ENCODE data around the gene BRAF.
"Not testable (repeated sequence)": the region's sequence is repeated elsewhere in the genome, so short reads cannot be mapped to it uniquely, and the experiment has no call there.

Gene BRAF

DNA sequence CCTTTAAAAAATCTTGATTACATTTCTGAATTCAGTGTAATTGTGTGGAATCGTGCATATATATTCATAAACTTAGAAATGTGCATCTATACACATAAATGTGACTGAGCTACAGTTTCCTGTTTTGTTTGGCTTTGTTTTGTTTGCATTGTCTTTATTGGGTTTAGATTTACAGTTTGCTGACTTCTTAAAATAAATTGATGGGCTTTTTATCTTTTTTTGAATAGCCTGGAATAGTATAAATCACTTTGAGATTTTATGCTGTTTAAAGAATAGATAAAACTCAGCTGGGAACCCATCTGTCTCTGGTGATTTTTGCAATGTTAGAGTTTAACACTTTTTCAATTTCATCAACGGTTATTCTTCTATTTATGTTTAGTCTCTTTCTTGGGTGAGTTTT is 21.2 kb upstream of the BRAF start:
- Histone ChIP-seq H3F3A (ENCODE audit: insufficient read depth, low read length) (no peaks in the 10 kb centered on the region), H3K27ac (ENCODE audit: low read depth, low read length, poor library complexity, severe bottlenecking) (no peak overlapping the region), H3K36me3 (ENCODE audit: insufficient read depth, low read length) (no peaks in the 10 kb centered on the region), H3K9me2 (ENCODE audit: low read depth, low read length) (no peaks in the 10 kb centered on the region), H3K4me3 (ENCODE audit: low read depth, low read length, poor library complexity, severe bottlenecking) (no peak overlapping the region), H3K9me3 (ENCODE audit: low read length) (no peaks in the 10 kb centered on the region), H3K9ac (ENCODE audit: low read length) (no peak overlapping the region), H3K4me1 (ENCODE audit: insufficient read depth, low read length, severe bottlenecking) (no peaks in the 10 kb centered on the region), H4K20me1 (ENCODE audit: insufficient read depth, low read length) (no peaks in the 10 kb centered on the region), H3K4me2 (ENCODE audit: low read length) (no peak overlapping the region), H3K27me3 (ENCODE audit: insufficient read depth, low read length) (no peaks in the 10 kb centered on the region), H2AFZ (ENCODE audit: low read length) (no peak overlapping the region), H3K79me2 (ENCODE audit: insufficient read depth, low read length) (no peaks in the 10 kb centered on the region)
- TF ChIP-seq EZH2 (IDR thresholded peaks at IDR 0.05; ENCODE audit: borderline replicate concordance, low read length) = no peak
- TF ChIP-seq, protein P1, sequence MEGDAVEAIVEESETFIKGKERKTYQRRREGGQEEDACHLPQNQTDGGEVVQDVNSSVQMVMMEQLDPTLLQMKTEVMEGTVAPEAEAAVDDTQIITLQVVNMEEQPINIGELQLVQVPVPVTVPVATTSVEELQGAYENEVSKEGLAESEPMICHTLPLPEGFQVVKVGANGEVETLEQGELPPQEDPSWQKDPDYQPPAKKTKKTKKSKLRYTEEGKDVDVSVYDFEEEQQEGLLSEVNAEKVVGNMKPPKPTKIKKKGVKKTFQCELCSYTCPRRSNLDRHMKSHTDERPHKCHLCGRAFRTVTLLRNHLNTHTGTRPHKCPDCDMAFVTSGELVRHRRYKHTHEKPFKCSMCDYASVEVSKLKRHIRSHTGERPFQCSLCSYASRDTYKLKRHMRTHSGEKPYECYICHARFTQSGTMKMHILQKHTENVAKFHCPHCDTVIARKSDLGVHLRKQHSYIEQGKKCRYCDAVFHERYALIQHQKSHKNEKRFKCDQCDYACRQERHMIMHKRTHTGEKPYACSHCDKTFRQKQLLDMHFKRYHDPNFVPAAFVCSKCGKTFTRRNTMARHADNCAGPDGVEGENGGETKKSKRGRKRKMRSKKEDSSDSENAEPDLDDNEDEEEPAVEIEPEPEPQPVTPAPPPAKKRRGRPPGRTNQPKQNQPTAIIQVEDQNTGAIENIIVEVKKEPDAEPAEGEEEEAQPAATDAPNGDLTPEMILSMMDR (IDR thresholded peaks at IDR 0.05; ENCODE audit: low read length) = no peak

DNA sequence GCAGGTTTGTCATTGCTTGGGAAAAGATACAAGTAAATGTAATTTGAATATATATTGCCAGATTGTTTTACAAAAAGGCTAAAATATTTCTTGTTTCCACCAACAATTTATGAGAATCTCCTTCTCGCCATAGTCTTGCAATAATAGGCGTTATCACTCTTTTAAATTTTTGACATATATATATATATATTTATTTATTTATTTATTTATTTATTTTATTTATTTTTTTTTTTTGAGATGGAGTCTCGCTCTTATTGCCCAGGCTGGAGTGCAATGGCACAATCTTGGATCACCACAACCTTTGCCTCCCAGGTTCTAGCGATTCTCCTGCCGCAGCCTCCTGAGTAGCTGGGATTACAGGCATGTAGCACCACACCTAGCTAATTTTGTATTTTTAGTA is 17.5 kb upstream of the BRAF start:
- H4K20me1 ChIP-seq (ENCODE audit: insufficient read depth, low read length) = not testable (repeated sequence)

DNA sequence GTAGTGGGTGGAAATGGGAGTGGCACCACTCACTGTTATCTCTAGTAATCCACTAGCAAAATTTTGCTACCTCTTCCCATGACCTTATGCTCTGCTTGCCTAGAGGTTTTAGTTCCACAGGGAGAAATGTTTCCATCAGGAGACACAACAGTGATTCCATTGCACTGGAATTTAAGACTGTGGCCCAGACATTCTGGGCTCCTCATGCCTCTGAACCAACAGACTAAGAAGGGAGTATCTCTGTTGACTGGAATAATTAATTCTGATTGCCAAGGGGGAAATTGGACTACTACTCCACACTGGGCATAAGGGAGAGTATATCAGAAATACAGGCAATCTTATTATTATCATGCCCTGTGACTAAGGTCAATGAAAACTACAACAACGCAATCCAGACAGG is 16.2 kb upstream of the BRAF start:
- H3K27me3 ChIP-seq (ENCODE audit: insufficient read depth, low read length) = no peaks in the 10 kb centered on the region
- TF ChIP-seq, protein P1 (IDR thresholded peaks at IDR 0.05; ENCODE audit: low read length) = no peak
- no peak for TF ChIP-seq EZH2 (IDR thresholded peaks at IDR 0.05; ENCODE audit: borderline replicate concordance, low read length)
- H3K9me3 ChIP-seq (ENCODE audit: low read length) = no peaks in the 10 kb centered on the region

More for the DNA sequence above, 17.5 kb upstream of the BRAF start:
- H3K79me2 ChIP-seq (ENCODE audit: insufficient read depth, low read length); H3K36me3 ChIP-seq (ENCODE audit: insufficient read depth, low read length); H3K9me3 ChIP-seq (ENCODE audit: low read length); H3K27me3 ChIP-seq (ENCODE audit: insufficient read depth, low read length); H3F3A ChIP-seq (ENCODE audit: insufficient read depth, low read length); H3K4me1 ChIP-seq (ENCODE audit: insufficient read depth, low read length, severe bottlenecking); H3K9me2 ChIP-seq (ENCODE audit: low read depth, low read length); H2AFZ ChIP-seq (ENCODE audit: low read length); H3K27ac ChIP-seq (ENCODE audit: low read depth, low read length, poor library complexity, severe bottlenecking); H3K4me3 ChIP-seq (ENCODE audit: low read depth, low read length, poor library complexity, severe bottlenecking); H3K4me2 ChIP-seq (ENCODE audit: low read length); H3K9ac ChIP-seq (ENCODE audit: low read length): not testable (repeated sequence)

GRCh38 chr7:140937702-140938264 is 13.1 kb upstream of the BRAF start:
- no peak for TF ChIP-seq EZH2 (IDR thresholded peaks at IDR 0.05; ENCODE audit: borderline replicate concordance, low read length)
- TF ChIP-seq, protein P1 (IDR thresholded peaks at IDR 0.05; ENCODE audit: low read length) = no peak
- Histone ChIP-seq H3F3A (ENCODE audit: insufficient read depth, low read length) (no peaks in the 10 kb centered on the region), H3K4me1 (ENCODE audit: insufficient read depth, low read length, severe bottlenecking) (no peaks in the 10 kb centered on the region), H3K27me3 (ENCODE audit: insufficient read depth, low read length) (no peaks in the 10 kb centered on the region), H3K4me3 (ENCODE audit: low read depth, low read length, poor library complexity, severe bottlenecking) (no peak overlapping the region), H2AFZ (ENCODE audit: low read length) (no peak overlapping the region), H3K36me3 (ENCODE audit: insufficient read depth, low read length) (no peaks in the 10 kb centered on the region), H3K79me2 (ENCODE audit: insufficient read depth, low read length) (no peaks in the 10 kb centered on the region), H3K27ac (ENCODE audit: low read depth, low read length, poor library complexity, severe bottlenecking) (no peak overlapping the region), H3K9ac (ENCODE audit: low read length) (no peak overlapping the region), H3K9me3 (ENCODE audit: low read length) (no peaks in the 10 kb centered on the region), H3K4me2 (ENCODE audit: low read length) (no peak overlapping the region), H4K20me1 (ENCODE audit: insufficient read depth, low read length) (no peaks in the 10 kb centered on the region), H3K9me2 (ENCODE audit: low read depth, low read length) (no peaks in the 10 kb centered on the region)

More for the DNA sequence above, 16.2 kb upstream of the BRAF start:
- H3K4me1 ChIP-seq (ENCODE audit: insufficient read depth, low read length, severe bottlenecking) = no peaks in the 10 kb centered on the region
- no peak overlapping the region for H2AFZ ChIP-seq (ENCODE audit: low read length)
- no peak overlapping the region for H3K9ac ChIP-seq (ENCODE audit: low read length)
- no peak overlapping the region for H3K4me2 ChIP-seq (ENCODE audit: low read length)
- no peaks in the 10 kb centered on the region for H3K79me2 ChIP-seq (ENCODE audit: insufficient read depth, low read length)
- H3K9me2 ChIP-seq (ENCODE audit: low read depth, low read length) = no peaks in the 10 kb centered on the region
- no peaks in the 10 kb centered on the region for H3K36me3 ChIP-seq (ENCODE audit: insufficient read depth, low read length)
- no peak overlapping the region for H3K4me3 ChIP-seq (ENCODE audit: low read depth, low read length, poor library complexity, severe bottlenecking)
- no peaks in the 10 kb centered on the region for H4K20me1 ChIP-seq (ENCODE audit: insufficient read depth, low read length)
- H3F3A ChIP-seq (ENCODE audit: insufficient read depth, low read length) = no peaks in the 10 kb centered on the region
- H3K27ac ChIP-seq (ENCODE audit: low read depth, low read length, poor library complexity, severe bottlenecking) = no peak overlapping the region

Data from OCI-LY1 (cell line).